ENCODE measurements around the gene CD177.
"Not testable (repeated sequence)": the region's sequence is repeated elsewhere in the genome, so short reads cannot be mapped to it uniquely, and the experiment has no call there.

CD177 gene

DNA sequence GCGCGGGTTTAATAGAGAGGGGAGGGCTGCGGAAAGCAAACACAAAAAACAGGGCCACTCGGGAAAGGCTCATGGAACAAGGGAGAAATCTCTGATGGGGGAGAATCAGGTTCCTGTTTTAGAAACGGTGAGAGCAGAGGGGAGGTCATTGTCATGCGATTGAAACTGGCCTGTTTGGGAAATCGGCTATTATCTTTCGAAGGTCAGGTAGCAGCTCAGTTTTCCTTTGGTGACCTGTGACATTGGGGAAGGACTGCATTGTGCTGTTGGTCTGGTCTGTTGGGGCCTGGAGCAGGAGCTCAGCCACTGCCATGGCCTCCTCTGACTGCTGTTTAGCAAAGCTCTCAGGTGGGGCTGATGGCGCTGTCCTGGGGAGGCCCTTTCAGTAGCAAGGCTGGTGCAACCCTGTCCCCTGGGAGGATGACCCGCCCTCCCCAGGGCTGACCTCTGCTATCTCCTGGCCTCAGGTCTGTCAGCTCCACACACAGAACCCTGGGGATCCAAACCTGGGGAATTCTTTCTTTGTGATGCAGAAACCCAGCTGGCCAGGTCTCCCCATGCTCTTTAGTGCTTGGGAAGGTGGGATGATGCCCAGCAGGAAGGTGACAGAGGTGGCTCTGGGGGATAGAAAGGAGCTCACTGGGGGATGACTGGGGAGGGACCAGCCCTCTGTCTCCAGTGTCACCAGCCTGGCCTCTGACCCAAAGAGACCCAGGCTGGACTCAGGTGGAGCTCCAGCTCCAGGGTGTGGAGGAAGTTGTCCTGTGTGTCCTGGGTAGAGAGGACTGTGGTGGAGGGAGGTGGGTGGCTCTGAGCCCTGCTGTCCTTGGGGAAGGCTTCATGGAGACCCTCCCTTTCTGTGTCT is 21.2 kb upstream of the CD177 start:
- no peak for DNase-seq

DNA sequence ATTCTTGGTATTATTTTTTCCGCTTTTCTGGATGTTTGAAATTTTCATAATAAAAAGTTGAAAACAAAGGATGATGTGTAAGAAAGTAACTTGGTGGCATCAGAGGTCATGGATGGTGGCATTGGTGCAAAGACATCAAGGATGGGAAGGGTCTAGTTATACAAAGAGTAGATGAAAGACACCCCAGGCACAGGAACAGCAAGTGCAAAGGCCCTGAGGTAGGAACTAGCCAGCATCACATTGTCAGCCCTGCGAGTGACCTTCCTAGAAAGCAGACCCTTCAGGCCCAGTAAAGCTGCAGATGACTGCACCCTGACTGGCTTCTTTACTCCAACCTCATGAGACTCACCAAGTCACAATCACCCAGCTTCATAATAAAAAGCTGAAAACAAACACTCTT is 17.0 kb upstream of the CD177 start:
- DNase-seq = not testable (repeated sequence)

DNA sequence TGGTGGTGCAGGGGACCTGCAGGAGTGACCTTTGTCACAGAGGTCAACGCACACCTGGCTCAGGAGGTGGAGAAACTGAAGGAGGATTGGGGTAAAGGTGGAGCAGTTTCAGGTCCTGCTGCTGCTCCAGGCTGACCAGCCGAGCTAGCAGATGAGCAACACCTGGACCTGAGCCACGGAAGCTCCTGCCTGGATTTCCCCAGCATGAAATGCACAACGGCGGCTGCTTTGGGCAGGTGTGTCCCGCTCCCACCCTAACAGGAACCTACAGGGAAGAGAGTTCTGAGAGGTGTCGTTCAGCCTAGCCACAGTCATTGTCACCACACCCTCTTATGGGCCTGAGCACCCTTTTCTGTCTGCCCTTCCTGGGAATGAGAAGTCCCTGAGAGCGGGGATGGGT is 15.7 kb upstream of the CD177 start:
- no peak for DNase-seq

DNA sequence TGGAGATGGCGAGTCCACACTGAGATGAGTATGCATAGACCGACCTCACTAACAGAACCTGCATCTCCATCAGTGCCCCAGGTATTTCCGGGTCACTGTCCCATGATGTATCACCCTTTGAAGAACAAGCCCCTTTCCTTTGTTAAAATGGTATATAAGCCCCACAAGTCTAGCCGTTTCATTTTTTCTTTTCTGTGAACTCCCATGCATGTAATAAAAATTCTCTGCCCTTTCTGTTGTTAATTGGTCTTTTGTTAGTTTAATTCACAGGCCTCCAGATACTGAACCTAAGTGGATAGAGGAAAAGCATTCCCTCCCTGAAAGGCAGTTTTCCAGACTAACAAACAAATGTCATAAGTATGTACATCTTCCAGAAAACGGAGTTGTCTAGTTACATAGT is 15.0 kb upstream of the CD177 start:
- no peak for DNase-seq

DNA sequence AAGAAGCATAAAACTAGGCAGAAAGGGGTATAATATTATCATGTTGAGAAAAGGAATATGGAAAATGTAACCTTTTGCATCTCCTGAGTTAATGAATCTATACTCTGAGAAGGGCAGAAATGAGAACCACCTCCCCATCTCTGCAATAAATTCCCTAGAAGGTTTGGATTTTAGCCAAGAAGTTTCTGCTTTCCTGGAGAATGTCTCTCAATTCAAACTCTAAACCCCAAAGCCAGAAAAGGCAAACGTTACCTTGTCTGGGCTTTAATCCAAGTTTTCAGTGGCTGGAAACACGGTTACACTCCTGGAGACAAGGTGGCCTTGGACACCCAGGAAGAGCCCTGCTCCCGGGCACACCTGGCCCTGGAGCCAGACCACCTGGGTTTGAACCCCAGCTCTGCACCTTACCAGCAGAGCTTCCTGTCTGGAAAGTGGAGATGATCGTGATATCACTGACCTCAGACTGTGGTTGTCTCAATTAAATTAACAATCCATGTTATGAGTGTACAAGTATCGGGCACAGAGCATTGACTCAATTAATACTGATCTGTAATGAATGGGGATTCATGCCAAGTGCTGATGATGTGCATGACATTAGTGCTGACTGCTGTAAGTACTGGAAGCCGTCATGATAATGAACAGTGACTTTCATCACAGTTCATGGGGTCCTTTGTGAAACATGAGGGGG is 14.1 kb upstream of the CD177 start:
- not testable (repeated sequence) for DNase-seq

DNA sequence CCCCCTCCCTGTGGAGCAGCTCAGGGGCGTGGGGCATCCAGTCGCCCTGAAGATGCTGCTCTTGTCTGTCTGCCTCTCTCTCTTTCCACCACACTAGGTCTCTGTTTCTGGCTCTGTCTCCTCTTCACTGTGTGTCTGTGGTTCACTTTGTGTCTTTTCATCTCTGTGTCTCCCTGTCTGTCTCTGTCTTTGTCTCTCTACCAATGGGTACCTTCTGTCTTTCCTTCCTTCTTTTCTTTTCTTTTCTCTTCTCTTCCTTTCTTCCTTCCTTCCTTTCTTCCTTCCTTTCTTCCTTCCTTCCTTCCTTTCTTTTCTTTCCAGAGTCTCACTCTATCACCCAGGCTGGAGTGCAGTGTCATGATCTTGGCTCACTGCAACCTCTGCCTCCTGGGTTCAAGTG is 13.4 kb upstream of the CD177 start:
- DNase-seq = not testable (repeated sequence)

DNA sequence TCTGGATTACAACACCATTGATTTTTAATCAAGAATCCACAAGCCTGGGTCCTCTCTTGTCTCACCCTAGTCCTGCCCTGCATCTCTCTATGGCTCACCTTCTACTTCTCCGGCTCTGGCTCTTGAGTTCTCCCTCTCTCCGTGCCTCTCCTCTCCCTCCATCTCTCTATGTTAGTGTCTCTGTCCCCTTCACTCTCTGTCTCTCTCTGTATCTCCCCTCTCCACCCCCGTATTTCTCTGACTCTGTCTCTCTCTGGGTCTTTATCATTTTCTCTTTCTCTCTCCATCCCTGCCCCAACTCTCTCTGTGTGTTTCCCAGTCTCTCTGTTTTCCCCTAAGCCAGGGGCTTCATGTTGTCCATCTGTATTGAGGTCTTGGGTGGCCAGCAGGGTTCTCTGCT is 12.4 kb upstream of the CD177 start:
- DNase-seq = not testable (repeated sequence)

DNA sequence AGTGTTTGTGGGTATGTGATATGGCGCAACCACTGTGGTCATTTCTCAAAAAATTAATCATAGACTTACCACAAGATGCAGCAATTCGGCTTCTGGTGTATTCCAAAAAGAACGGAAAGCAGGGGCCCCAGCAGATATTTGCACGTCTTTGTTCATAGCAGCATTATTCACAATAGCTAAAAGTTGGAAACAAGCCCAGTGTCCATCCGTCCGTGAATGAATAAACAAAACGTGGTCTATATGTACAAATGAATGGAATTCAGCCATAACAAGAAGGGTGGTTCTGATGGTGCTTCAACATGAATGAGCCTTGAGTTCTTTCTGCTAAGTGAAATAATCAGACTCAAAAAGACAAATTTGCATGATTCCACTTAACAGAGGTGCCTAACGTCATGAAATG is 11.4 kb upstream of the CD177 start:
- DNase-seq = not testable (repeated sequence)

DNA sequence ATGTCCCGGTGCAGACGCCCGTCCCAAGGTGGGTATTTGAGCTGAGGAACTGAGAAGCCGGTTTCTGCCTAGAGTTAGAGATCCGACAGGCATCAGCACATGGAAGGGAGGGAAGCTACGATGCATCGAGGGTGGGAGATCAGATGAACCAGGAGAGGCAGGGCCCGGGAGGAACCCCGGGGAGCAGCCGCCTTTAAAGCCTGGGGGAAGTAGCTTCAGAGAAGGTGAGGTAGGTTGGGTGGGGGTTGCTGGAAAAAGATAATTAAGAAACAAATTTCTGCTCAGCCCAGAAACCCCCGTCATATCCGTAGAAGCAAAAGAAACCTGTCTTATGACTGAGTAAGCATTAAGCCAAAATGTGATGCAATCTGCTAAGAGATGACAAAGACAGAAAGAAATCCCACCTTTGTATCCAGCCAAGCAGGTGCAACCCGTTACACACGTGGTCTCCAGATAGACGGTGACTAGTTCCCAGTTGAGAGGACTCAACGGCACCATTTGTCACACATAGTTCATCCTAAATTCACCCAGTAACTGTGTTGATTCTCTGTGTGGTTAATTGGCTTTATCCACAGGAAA is 9.1 kb upstream of the CD177 start:
- DNase-seq = not testable (repeated sequence)

DNA sequence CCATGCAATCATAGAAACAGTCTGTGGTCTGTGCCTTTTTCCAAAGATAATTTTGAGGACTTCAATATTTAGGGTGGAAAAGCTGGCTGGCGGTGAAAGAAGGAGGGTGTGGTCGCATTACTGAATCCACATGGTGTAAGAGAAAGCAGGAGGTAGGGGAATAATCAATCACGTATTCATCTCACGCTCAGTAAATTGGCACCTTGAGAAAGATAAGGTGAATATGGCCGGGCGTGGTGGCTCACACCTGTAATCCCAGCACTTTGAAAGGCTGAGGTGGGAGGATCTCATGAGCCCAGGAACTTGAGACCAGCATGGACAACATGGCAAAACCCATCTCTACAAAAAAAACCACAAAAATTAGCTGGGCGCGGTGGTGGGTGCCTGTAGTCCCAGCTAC is 3.7 kb upstream of the CD177 start:
- not testable (repeated sequence) for DNase-seq

DNA sequence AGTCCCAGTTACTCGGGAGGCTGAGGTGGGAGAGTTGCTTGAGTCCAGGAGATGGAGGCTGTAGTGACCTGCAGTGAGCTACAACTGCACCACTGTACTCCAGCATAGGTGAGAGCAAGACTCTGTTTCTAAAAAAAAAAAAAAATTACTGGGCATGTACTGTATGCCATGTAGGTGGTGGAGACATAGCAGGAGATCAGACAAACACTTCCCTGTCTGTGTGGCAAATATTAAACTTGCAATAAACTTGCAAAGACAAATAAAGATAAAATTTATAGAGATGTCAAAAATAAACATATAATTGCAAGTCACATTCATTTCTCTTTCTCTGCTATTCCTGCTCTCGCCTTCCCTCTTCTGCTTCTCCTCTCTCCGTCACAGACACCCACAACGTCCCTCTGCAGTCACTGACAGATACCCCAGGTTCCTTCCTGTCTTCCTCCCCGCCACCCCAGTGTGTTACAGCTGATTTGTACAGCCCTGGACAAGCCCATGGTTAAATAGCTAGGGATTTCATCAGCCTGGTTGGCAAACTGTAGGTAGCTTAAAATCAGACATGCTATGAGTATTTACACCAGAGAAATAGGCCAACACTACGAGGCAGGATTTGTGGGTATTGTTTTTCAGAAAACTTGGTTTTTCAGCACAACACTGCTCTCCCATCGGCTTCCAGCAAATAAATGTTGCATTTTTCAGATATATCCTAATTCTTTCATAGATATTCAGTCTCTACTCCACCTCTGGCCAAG is 1.3 kb upstream of the CD177 start:
- DNase-seq = no peak

DNA sequence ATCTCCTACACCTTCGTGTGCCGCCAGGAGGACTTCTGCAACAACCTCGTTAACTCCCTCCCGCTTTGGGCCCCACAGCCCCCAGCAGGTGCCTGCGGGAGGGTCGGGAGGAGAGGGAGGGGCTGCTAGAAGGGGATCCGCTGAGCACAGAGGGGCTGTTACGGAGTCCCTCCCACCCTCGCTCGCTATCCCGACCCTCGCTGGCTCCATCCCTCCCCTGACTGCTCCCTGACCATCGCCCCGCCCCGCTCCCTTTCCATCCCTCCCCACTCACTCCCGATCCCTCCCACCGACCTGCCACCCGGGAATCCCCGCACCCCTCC is 780 bp downstream of the CD177 start:
- DNase-seq = no peak

DNA sequence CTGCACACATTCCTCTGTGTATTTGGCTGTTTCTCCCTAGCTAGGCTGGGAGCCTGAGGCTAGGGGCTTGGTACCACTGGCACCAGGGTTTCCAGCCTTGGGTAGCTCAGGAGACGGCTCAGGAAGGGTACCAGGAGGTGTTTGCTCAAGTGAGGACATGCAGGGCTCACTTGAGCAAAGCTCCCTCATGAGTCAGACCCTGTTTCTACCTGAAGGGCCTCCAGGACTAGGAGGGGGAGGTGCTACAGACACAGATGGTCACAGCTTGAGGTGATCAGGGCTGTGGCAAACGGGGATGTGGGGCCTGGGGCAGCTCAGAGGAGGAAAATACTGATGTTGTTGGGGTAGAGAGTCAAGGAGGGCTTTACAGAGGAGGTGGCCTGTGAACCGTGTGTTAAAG is 3.3 kb downstream of the CD177 start:
- not testable (repeated sequence) for DNase-seq

DNA sequence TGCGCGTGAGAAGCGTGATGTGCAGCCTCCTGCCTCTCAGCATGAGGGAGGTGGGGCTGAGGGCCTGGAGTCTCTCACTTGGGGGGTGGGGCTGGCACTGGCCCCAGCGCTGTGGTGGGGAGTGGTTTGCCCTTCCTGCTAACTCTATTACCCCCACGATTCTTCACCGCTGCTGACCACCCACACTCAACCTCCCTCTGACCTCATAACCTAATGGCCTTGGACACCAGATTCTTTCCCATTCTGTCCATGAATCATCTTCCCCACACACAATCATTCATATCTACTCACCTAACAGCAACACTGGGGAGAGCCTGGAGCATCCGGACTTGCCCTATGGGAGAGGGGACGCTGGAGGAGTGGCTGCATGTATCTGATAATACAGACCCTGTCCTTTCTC is 8.7 kb downstream of the CD177 start:
- DNase-seq = no peak

DNA sequence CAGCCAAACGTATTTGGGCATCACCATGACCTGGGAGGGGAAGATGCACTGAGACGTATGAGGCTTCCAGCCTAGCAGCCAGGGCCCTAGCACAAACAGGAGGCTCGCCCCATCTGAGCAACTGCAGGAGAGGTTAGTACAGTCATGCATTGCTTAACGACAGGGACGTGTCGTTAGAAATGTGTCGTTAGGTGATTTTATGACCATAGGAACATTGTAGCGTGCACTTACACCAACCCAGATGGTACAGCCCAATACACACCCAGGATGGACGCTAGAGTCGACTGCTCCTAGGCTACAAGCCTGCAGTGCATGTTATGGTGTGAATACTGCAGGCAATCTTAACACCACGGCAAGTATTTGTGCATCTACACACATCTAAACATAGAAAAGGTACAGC is 9.3 kb downstream of the CD177 start:
- DNase-seq = no peak

DNA sequence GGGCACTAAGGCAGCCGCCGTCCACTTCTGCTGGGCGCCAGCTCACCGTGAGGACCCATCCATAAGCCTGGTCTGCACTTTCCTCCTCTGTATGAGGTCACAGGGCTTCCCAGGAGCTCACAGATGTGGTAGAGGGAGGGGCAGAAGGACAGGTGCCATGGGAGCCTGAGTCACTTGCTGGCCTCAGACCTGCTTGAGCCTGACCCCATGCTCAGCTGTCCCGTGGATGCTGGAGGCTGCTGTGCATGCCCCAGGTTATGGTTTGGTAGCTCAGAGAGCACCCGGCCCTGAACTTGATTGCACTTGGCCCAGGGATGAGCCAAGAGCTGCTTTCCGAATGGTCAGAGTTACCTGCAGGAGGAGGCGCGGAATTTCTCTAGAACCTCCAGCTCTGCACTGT is 12.2 kb downstream of the CD177 start:
- not testable (repeated sequence) for DNase-seq

DNA sequence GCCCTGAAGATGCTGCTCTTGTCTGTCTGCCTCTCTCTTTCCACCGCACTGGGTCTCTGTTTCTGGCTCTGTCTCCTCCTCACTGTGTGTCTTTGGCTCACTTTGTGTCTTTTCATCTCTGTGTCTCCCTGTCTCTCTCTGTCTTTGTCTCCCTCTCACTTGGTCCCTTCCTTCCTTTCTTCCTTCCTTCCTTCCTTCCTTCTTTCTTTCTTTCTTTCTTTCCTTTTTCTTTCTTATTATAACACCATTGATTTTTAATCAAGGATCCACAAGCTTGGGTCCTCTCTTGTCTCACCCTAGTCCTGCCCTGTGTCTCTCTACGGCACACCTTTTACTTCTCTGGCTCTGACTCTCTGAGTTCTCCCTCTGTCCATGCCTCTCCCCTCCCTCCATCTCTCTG is 14.3 kb downstream of the CD177 start:
- DNase-seq = no peak

DNA sequence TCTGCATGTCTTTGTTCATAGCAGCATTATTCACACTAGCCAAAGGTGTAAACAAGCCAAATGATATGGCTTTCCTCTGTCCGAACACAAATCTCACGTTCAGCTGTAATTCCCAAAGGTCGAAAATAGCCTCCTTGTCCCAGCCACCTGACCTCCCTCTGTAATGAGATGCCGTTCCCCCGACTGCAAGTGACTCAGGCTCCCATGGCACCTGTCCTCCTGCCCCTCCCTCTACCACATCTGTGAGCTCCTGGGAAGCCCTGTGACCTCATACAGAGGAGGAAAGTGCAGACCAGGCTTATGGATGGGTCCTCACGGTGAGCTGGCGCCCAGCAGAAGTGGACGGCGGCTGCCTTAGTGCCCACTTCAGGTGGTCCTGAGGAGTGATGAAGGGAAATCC is 15.4 kb downstream of the CD177 start:
- DNase-seq = not testable (repeated sequence)

DNA sequence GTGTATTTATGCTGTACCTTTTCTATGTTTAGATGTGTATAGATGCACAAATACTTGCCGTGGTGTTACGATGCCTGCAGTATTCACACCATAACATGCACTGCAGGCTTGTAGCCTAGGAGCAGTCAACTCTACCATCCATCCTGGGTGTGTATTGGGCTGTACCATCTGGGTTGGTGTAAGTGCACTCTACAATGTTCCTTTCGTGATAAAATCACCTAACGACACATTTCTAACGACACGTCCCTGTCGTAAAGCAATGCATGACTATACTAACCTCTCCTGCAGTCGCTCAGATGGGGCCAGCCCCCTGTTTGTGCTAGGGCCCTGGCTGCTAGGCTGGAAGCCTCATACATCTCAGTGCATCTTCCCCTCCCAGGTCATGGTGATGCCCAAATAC is 18.4 kb downstream of the CD177 start:
- DNase-seq = no peak

DNA sequence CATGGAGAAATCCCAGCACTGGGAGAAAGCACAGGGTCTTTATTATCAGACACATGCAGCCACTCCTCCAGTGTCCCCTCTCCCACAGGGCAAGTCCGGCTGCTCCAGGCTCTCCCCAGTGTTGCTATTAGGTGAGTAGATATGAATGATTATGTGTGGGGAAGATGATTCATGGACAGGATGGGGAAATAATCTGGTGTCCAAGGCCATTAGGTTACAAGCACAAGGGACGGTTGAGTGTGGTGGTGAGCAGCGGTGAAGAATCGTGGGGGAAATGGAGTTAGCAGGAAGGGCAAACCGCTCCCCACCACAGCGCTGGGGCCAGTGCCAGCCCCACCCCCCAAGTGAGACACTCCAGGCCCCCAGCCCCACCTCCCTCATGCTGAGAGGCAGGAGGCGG is 19.0 kb downstream of the CD177 start:
- DNase-seq = no peak

DNA sequence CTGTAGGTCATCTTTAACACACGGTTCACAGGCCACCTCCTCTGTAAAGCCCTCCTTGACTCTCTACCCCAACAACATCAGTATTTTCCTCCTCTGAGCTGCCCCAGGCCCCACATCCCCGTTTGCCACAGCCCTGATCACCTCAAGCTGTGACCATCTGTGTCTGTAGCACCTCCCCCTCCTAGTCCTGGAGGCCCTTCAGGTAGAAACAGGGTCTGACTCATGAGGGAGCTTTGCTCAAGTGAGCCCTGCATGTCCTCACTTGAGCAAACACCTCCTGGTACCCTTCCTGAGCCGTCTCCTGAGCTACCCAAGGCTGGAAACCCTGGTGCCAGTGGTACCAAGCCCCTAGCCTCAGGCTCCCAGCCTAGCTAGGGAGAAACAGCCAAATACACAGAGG is 24.1 kb downstream of the CD177 start:
- DNase-seq = not testable (repeated sequence)

DNA sequence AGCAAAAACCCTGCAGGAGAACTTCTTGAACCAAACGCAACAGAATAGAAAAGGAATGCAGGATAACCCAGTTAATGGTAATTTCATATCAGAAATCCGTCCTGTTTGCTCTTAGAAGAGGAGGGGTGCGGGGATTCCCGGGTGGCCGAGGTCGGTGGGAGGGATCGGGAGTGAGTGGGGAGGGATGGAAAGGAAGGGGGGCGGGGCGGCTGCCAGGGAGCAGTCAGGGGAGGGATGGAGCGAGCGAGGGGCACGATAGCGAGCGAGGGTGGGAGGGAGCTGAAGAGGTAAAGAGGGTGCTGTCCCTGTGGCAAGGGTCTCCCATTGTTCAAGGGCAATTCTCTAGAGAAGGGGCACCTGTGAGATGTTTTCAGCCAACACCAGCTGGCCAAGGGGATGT is 26.5 kb downstream of the CD177 start:
- no peak for DNase-seq

DNA sequence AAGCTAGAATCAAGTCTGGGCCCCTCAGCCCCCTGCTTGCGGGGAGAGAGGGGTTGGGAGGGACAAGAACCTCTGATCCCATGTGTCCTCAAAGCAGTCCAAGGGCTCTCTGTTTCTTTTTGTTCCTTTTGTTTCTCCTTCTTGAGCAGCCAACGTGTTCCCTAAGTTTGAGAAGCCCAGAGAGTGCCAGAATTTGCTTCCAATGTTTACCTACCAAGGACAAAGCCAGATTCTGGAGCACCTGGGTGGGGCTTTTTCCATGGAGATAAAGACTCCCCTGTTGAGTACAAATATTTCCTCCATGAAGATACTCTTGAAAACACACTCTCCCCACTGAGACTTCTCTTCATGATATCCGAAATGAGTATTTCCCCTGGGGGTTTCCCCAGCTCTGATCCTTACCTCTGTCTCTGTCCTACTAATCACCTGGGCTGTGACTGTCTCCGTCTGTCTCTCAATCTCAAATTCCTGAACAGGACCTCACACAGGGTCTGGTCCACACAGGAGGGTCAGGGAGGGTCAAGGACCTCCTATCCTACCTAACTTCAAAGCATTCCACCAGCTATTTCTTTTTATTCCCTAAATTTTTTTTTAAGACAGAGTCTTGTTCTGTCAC is 27.4 kb downstream of the CD177 start:
- DNase-seq = no peak
